ENCODE results near the gene ALG2.

GRCh38 chr9:99230206-99230605 is 8.5 kb upstream of the ALG2 start:
- TF ChIP-seq, protein P1, sequence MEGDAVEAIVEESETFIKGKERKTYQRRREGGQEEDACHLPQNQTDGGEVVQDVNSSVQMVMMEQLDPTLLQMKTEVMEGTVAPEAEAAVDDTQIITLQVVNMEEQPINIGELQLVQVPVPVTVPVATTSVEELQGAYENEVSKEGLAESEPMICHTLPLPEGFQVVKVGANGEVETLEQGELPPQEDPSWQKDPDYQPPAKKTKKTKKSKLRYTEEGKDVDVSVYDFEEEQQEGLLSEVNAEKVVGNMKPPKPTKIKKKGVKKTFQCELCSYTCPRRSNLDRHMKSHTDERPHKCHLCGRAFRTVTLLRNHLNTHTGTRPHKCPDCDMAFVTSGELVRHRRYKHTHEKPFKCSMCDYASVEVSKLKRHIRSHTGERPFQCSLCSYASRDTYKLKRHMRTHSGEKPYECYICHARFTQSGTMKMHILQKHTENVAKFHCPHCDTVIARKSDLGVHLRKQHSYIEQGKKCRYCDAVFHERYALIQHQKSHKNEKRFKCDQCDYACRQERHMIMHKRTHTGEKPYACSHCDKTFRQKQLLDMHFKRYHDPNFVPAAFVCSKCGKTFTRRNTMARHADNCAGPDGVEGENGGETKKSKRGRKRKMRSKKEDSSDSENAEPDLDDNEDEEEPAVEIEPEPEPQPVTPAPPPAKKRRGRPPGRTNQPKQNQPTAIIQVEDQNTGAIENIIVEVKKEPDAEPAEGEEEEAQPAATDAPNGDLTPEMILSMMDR (conservative IDR thresholded peaks at IDR 0.05; ENCODE audit: low read length): no peak
- TF ChIP-seq EZH2phosphoT487 (IDR thresholded peaks at IDR 0.05; ENCODE audit: borderline replicate concordance, low read depth, low read length): no peak
